Breast epithelium (tissue), 3 donors: ENCODE data around the gene VAMP5.

Experiments used
- CTCF ChIP-seq, 3 donors: fragments of 450-650 bp; IDR thresholded peaks; one replicate each; pipeline ENCODE4 v1.5.1; 2016 to 2017; ENCODE audit warnings: antibody characterized with exemption in 3 of 3, mild to moderate bottlenecking in 3 of 3, moderate library complexity in 3 of 3
- POLR2A ChIP-seq: fragments of 450-650 bp; IDR thresholded peaks from one replicate; pipeline ENCODE4 v1.6.1; 2016; ENCODE audit warnings: antibody characterized with exemption, mild to moderate bottlenecking, moderate library complexity
- POLR2AphosphoS5 ChIP-seq, 3 donors: sonication (generic); formaldehyde crosslinking; IDR thresholded peaks; one replicate each; pipeline ENCODE4 v1.6.1; 2017; ENCODE audit warnings: antibody characterized with exemption in 3 of 3

GRCh38 chr2:85566265-85566664 is 18.0 kb upstream of the VAMP5 start:
- TF ChIP-seq CTCF (IDR thresholded peaks at IDR 0.05) (no peak), POLR2AphosphoS5 (IDR thresholded peaks at IDR 0.05) (no peak), POLR2A (no peak)
